HG02642 (cell line): Measurements from ENCODE around the gene CCR2.
"Not testable (repeated sequence)": the region's sequence is repeated elsewhere in the genome, so short reads cannot be mapped to it uniquely, and the experiment has no call there.

Experiments
- ATAC-seq: cut with Tn5 transposase; IDR thresholded peaks from one replicate; pipeline ENCODE4 v1.9.1; 2021; ENCODE audit warnings: mild to moderate bottlenecking; ENCODE audit not compliant: unreplicated experiment, poor library complexity

The CCR2 gene

GRCh38 chr3:46399557-46399956 is 45.6 kb downstream of the CCR2 start:
- no peak for ATAC-seq

- ATAC-seq, result no peak
These were observed 46.3 kb downstream of the CCR2 start for GRCh38 chr3:46400000-46400734.

- no peak for ATAC-seq
These were observed 46.9 kb downstream of the CCR2 start for GRCh38 chr3:46400846-46401245.

- ATAC-seq, result no peak
These were observed 47.7 kb downstream of the CCR2 start for GRCh38 chr3:46401579-46401978.

GRCh38 chr3:46402902-46403301 is 49.0 kb downstream of the CCR2 start:
- ATAC-seq, result not testable (repeated sequence)

- no peak for ATAC-seq
These were observed 51.5 kb downstream of the CCR2 start for GRCh38 chr3:46405301-46406019.

GRCh38 chr3:46406443-46406787 is 52.5 kb downstream of the CCR2 start:
- ATAC-seq, result no peak

- ATAC-seq, result no peak
These were observed 53.1 kb downstream of the CCR2 start, which contains the start of the genes CCR5AS and CCRL2 for GRCh38 chr3:46406788-46407611. CCR5AS (minus strand) TSS chr3:46407066. CCRL2 (plus strand) TSS chr3:46407259; CDS start chr3:46408080, 821 bp downstream.

GRCh38 chr3:46407970-46408369 is 54.1 kb downstream of the CCR2 start:
- ATAC-seq, result no peak

GRCh38 chr3:46408853-46409252 is 54.9 kb downstream of the CCR2 start:
- ATAC-seq, result no peak

GRCh38 chr3:46409739-46410489 is 56.0 kb downstream of the CCR2 start:
- ATAC-seq, result no peak
